ENCODE data around the gene SLC39A11.
A peak's percentile ranks its signal among the peaks of the same experiment; 100 is the strongest.

The SLC39A11 gene

DNA sequence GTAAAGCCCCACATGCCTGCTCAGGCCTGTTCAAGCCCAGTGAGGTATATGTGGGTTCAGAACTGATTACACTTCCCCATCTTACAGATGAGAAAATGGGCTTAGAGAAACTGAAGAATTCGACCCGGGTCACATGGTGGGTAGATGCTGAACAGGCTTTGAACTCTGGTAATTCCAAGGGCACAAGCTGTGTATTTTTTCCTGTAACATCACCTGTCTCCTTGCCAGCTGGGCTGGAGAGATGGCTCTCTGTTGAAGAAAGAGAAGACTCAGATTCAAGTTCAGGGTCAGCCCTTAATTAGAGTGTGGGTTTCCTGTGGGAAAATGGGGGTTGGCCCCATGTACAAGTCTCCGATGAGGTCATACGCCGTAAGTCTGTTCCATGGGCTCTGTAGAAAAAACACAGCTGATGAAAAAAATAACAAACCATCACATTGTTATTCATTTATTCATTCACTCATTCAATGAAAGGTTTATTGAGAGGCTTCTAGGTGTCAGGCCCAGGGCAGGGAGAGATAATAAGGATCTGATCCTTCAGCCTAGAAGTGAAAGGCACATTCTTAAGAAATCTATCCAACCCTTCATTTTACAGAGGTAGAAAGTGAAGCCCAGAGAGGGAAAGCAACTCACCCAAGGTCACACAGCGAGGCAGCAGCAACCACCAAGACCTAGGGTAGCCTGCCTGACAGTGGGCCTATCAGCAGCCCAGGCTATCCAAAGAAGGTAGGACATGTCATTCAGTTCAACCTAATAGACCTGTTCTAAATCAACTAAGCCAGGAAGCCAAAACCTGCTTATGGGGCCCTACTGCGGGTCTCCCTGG lies 488.9 kb downstream of the SLC39A11 start:
- DNase-seq: no peak

DNA sequence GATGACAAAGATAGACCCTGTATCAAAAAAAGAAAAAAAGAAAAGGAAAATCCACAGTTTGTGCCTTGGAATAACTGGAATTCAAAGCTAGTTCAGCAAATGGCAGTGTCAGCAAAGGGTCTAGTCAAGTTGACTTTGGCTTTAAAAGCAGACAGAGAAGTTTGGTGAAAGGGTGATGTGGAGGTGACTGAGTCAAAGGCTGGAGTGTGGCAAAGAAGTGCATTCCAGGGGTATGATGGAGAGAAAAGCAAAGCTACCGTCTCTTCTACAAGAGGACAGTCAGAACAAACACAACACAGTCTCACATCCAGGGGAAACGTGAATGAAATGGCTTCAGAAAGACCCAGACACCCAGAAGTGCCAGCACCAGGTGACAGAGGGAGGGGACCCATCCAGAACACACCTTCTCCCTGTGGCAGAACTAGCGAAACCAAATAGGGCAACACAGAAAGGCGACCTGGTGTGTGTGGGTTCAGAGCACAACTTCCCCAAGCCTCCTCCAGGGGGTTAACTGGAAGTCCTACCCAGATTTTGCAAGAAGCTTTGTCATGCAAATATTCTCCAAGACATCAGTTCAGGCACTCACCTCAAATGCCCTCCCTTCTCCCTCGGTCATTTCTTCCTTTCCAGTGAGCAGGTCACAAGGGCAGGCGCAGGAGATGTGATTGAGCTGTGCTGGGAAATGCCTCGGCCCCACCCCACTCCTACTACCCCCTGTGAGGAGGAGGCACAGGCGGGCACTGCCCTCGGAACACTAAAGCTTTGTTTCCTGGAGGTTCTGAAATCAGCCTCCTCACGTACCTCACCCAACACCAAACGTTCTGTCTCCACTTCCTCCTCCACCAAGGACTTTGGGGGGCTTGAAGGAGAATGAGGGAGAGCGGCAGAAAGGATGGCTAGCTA lies 489.7 kb downstream of the SLC39A11 start:
- peak; percentile 38 for DNase-seq

DNA sequence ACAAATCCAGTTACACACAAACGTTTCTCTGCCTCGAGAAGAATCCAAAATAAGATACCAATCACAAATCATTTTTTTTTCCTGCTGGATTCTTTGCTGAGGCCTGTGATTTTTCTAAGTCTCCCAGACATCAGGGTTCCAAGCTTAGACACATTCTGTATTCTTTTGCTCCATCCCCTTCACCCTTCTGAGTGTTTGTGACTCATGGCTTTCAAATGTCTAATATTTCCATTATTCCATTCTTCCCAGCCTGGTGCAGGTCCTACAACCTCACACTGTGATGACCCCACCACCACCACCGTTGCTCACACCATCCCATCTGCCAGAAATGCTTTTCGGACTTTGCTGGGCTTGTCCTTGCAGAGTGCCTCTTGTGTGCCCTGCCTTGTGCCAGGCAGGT lies 491.6 kb downstream of the SLC39A11 start:
- no peak for DNase-seq

DNA sequence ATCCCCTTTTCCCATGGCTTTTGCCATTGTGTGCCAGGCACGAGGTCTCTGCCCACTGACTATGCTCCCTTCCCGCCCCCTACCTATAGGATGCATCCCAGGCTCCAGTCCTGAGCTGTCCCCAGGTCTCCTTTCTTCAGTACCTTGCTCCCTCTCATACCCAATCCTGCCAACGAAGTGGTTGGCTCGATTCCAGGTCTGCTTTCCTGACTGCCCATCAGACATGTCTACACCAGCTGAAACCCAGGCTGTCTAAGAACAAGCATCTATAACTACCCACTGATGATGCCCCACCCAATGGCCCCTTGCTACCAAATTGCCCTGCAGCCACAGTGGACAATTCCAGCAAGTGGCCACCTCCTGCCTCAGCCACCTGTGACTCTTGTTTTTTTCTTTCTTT lies 492.6 kb downstream of the SLC39A11 start:
- DNase-seq: no peak

DNA sequence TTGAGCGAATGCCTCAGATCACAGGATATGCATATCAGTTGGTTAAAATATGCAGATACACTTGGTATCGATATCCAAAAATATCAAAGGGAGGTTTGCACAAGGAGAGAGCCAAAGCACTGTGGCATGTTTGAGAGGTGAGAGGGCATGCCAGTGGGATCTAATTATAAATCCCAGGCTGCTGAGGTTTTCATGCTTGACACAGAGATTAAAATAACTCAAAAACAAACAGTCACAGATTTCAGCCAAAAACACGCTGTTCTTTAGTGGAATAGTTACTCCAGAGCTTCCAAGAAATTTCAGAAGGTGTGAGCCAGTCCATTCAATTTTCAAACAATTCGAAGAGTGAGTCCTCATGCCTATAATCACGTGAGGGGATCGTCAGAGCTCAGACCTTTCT lies 493.8 kb downstream of the SLC39A11 start:
- no peak for DNase-seq

DNA sequence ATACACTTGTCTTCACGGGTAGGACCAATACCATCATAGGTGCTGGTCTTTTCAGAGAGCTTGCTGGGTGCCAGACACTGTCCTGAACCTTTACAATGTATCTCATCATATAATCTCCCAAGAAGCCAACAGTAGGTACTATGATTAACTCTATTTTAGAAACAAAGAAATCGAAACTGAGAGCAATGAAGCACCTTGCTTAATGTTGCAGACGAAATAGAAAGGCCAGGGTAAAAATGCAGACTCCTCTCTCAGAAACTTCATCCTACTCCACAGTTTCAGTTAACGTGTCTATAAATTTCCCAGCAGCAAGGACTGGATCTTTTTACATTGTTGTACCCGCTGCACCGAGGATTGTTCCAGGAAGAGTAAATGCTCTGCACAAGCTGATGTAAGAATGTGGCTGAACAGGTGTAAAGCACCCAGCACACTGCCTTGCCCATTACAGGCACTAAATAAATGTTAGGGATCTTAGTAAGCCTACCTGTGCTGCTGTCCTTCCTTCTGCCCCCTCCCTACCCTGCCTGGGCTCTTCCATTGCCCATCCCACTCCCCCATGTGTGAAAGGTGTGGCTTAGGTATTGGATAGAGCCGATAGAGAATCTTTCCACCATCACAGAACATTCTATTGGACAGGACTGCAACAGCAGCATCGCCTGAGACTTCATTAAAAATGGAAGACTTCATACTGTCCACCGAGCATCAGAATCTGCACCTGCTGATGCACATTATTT lies 495.0 kb downstream of the SLC39A11 start:
- no peak for DNase-seq

Data from NCI-H2227 treated with DMSO at 0.1 percent for 48 hours (cell line).